COLO829 (cell line): ENCODE results near the gene KDM4C.
"Not testable (repeated sequence)": the region's sequence is repeated elsewhere in the genome, so short reads cannot be mapped to it uniquely, and the experiment has no call there.

Experiments
- DNase-seq: peaks from one replicate; pipeline ENCODE4 v3.0.0; 2012; ENCODE audit warnings: low spot score

KDM4C gene

GRCh38 chr9:6764011-6764410 is 6.2 kb downstream of the KDM4C start:
- DNase-seq, result no peak

- DNase-seq, result no peak
Observed at GRCh38 chr9:6764523-6764922, 6.8 kb downstream of the KDM4C start.

- DNase-seq, result no peak
Observed at GRCh38 chr9:6764950-6765349, 7.2 kb downstream of the KDM4C start.

- DNase-seq, result no peak
Observed at GRCh38 chr9:6765396-6765795, 7.6 kb downstream of the KDM4C start.

GRCh38 chr9:6766606-6767005 is 8.8 kb downstream of the KDM4C start:
- no peak for DNase-seq

- not testable (repeated sequence) for DNase-seq
Observed at GRCh38 chr9:6768587-6768986, 10.8 kb downstream of the KDM4C start.

- no peak for DNase-seq
Observed at GRCh38 chr9:6771722-6772121, 13.9 kb downstream of the KDM4C start.

- DNase-seq, result no peak
Observed at GRCh38 chr9:6777213-6777902, 19.6 kb downstream of the KDM4C start.

- DNase-seq, result no peak
Observed at GRCh38 chr9:6779417-6780241, 21.9 kb downstream of the KDM4C start.

GRCh38 chr9:6780690-6781089 is 22.9 kb downstream of the KDM4C start:
- DNase-seq, result no peak

- DNase-seq, result no peak
Observed at GRCh38 chr9:6781476-6781875, 23.7 kb downstream of the KDM4C start.

GRCh38 chr9:6782345-6782744 is 24.6 kb downstream of the KDM4C start:
- DNase-seq, result no peak

- no peak for DNase-seq
Observed at GRCh38 chr9:6782981-6783380, 25.2 kb downstream of the KDM4C start.

- DNase-seq, result no peak
Observed at GRCh38 chr9:6783753-6784152, 26.0 kb downstream of the KDM4C start.

- DNase-seq, result no peak
Observed at GRCh38 chr9:6785682-6786081, 27.9 kb downstream of the KDM4C start.

- DNase-seq, result no peak
Observed at GRCh38 chr9:6787793-6788161, 30.0 kb downstream of the KDM4C start.

- DNase-seq, result peak; percentile 64
Observed at GRCh38 chr9:6788162-6789016, 30.6 kb downstream of the KDM4C start.

- DNase-seq, result not testable (repeated sequence)
Observed at GRCh38 chr9:6789017-6789338, 31.2 kb downstream of the KDM4C start.

GRCh38 chr9:6790866-6791265 is 33.1 kb downstream of the KDM4C start:
- DNase-seq, result no peak

GRCh38 chr9:6793203-6793602 is 35.4 kb downstream of the KDM4C start:
- no peak for DNase-seq

- no peak for DNase-seq
Observed at GRCh38 chr9:6794936-6795335, 37.2 kb downstream of the KDM4C start.

GRCh38 chr9:6802926-6803325 is 45.2 kb downstream of the KDM4C start:
- no peak for DNase-seq

- DNase-seq, result no peak
Observed at GRCh38 chr9:6805532-6805931, 47.8 kb downstream of the KDM4C start.
